HL-60/S4 treated with phorbol 12-myristate 13-acetate at 8.2 ng/mL for 4 days and 3 days (cell line): ENCODE data around the gene RPTOR.

Source experiments
- in situ Hi-C: fragments of 300-500 bp; cut with MboI; formaldehyde crosslinking; loops from 2 replicates; pipeline ENCODE4 v1.15.0; 2022; ENCODE audit warnings: low sequenced_read_pairs

RPTOR gene

DNA sequence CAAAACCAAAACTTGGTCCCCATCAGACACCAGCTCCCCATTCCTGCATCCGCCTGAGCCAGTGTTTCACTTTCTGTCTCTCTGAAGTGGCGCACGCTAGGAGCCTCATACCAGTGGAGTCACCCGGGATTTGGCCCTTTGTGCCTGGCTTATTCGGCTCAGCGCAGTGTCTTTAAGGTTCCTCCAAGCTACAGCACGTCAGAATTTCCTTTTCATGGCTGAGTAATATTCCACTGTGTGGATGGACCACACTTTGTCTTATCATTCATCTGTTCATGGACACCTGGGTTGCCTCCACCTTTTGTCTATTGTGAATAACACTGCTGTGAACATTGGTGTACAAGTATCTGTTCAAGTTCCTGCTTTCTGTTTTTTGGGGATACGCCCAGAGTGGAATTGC is 401.8 kb downstream of the RPTOR start:
- in situ Hi-C loops: no loop called here

DNA sequence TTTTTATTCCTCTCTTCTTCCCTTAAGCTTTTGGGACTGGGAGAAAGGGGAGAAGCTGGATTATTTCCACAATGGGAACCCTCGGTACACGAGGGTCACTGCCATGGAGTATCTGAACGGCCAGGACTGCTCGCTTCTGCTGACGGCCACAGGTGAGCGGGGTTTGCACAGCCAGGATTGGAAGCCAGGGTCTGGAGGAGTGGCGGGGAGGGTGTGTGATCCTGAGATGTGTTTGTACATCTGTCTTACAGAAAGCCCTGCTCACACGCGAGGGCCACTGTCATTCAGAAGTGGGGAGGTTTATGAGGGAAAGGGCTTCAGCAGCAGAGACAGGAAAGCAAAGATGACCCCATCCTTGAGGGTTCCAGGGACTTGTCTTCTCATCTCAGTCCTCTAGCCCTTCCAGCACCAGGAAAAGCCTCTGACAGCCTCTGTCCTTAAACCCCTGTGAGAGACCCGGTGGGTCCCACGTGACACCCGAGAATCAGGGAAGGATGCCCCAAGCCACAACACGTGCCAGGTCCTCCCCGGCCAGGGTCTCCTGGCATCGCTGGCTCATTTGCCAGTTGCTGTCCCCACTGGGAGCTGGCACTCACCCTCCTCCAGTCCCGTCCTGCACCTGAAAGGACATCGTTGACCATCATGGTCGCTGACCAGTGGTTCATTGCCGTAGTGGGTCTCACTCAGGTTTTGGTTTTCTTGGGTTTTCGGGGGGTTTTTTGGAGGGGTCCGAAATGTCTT is 402.7 kb downstream of the RPTOR start:
- in situ Hi-C loops: no loop called here

DNA sequence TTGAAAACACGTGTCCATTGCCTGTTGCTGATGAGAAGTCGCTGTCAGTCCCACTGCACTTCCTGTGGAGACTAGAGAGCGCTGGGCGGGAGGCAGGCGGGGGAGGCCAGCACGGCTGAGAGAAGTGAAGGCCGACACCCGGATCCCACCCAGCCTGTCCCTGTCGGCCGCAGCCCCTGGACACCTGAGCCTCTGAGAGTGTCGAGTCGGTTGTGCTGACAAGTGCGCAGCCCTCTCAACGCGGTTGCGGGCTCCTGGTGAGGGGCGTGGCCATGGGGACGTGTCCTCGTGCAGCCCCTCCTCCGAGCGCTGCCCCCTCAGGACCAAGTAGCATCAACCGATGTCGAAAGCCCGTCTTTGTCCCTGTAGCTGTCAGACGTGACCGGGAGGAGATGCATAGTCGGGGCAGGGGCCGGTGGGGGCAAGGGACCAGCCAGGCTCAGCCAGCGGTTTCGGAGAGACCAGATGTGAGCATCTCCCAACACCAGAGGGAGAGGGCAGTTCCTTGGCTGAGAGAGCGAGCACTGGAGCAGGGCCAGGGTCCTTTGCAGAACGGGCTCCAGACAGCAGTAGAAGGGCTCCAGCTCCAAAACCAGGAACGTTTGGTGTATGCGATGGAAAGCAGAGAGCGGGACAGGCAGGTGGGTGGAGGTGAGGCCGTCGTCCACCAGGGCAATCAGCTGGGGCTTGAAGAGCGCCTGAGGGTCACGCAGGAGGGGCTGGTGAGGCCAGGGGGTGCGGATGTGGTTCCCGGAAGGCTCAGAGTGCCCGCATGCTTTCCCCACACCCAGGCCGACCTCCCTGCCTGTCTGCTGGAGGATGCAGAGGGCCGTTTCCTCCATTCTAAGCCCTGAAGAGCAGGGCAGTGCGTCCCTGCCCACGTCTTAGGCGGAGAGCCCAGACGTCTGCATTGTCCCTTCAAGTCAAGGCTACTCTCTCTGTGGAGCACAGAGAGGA is 403.7 kb downstream of the RPTOR start:
- in situ Hi-C loops: no loop called here

DNA sequence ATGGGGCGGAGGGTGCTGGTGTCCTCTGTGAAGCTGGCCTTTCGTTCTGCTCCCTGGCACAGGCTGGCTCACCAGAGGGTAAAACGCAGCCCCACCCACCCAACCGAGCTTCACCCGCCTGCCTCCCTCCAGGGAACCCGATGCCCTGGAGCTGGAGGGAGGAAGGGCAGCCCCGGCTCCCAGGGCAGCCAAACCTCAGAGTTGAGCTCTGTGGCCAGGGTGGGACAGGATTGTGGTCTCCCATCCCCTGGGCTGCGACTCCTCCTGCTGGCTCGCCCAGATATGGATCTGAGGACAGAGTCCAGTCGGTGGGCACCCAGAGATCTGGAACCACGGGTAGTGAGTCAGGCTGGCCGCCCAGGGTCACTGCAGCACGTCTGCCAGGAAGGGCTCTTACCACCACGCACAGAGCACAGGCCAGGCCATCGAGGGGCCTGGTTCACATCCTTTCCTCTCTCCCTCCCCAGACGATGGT is 404.4 kb downstream of the RPTOR start:
- in situ Hi-C loops: no loop called here

DNA sequence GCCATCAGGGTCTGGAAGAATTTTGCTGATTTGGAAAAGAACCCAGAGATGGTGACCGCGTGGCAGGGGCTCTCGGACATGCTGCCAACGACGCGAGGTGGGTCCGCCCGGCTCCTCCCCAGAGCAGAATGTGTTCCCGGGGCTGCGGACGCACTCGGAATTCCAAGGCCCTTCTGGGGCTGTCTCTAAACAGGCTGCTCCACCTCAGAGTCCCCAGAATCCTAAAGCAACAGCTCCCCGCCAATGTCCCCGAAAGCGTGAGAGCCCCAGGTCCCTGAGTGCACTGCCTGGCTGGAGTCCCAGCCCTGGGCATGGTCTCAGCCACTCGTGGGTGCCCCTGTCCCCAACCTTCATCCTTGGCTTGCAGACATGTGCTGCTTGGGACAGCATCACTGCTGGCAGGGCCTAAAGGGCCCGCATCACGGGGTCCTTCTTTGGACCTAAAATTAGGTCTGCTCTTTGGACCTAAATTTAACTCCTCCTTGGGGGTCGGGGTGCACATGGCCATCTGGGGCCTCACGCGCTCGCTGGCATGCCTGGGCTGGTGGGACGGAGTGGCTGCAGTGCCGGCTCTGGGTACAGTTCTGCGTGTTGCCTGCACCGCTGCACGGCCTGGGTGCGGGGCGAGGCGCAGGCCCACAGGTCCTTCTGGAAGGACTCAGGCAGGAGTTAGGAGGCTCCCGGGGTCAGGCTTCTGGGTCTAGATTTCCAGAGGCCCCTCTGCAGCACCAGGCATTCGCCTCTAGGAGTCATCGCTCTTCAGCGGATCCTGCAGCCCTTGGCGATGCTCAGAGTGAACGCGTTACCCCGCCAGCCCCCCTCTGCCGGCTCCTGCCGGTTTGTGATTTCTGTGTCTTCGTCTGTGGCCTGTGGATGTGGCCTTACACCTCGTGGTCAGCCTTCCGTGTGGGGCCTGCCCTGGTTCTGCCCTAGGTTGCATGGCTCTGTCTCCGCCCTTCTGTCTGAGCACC is 405.1 kb downstream of the RPTOR start:
- in situ Hi-C loops: no loop called here

DNA sequence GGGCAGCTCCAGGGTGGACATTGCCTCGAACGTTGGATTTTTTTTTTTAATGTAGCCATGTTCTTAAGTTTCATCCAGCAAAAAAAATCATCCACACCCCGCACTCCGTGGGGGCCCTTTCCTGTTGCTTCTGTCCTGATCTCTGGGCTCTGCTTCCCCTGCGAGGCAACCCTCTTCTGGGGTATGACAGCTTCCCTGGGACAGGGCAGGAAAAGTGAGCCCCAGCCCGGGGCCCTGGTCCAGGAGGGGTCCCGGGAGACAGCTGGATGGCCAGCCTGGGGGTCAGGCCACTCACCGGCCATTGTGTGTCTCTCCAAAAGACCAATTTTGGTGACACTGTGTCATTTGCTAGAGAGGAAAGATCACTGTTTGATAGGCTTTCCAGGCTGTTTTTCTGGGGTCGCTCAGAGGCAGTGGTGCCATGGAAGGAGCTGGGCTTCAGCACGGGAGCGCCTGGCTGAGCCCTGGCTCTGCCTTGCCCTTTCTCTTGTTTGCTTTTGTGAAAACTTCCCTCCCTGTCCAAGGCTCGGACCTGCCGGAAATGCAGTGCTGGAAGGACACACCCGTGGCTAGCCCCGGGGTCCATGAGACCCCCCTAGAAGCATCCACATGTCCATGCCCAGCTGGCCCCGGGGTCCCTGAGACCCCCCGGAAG is 406.0 kb downstream of the RPTOR start:
- in situ Hi-C loops: no loop called here

DNA sequence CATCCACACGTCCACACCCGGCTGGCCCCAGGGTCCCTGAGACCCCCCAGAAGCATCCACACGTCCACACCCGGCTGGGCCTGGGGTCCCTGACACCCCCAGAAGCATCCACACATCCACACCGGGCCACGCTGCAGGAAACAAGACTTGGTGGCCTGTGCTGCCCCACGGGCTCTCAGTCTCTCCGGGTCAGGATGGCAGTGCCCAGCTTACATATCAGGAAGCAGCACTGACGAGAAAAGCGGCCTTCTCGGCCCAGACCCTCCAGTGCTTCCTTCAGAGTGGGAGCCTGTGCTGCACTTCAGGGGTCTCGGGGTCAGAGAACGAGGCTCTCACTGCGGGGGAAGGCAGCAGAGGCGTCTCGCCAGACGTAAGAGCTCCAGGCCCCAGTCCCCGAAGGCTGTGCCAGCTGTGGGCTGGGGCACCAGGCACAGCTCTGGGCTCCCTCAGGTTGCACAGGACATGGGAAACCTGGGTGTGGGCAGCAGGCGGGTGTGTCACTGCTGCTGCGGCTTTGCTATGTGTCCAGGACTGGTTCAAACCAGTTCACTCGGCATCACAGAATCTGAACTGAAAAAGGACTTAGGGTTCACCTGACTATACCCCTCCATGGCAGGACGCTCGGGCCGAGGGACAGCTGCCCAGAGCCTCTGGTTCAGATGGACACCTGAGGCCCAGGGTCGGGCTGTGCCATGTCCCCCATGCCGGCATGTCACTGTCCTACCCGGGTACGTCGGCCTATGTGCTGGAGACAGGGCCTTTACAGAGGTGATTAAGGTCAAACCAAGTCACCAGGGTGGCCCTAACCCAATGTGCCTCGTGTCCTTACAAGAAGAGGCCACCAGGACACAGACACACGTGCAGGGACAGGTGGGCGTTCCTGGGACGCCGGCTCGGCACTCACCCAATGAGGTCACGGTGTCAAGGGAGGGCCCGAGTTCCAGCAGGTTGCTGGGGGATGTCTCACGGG is 406.8 kb downstream of the RPTOR start:
- in situ Hi-C loops: no loop called here

DNA sequence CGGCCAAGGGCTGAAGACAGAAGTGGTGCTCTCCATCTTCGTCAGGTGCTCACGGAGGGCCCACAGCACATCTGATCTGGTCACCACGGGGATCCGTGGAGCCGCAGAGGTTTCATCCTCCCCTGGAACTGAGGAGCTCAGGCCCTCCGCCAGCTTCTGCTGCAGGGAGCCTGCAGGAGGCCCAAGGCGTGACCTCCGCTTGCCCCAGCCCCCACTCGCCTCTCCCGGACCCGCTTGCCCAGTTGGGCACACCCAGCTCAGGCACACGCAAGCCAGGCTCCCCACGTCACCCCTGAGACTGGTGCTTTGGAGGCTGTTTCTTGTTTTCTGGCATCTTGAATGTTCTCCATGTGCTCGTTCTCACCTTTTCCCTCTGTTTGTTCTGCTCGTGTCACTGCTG is 407.7 kb downstream of the RPTOR start:
- in situ Hi-C loops: no loop called here

DNA sequence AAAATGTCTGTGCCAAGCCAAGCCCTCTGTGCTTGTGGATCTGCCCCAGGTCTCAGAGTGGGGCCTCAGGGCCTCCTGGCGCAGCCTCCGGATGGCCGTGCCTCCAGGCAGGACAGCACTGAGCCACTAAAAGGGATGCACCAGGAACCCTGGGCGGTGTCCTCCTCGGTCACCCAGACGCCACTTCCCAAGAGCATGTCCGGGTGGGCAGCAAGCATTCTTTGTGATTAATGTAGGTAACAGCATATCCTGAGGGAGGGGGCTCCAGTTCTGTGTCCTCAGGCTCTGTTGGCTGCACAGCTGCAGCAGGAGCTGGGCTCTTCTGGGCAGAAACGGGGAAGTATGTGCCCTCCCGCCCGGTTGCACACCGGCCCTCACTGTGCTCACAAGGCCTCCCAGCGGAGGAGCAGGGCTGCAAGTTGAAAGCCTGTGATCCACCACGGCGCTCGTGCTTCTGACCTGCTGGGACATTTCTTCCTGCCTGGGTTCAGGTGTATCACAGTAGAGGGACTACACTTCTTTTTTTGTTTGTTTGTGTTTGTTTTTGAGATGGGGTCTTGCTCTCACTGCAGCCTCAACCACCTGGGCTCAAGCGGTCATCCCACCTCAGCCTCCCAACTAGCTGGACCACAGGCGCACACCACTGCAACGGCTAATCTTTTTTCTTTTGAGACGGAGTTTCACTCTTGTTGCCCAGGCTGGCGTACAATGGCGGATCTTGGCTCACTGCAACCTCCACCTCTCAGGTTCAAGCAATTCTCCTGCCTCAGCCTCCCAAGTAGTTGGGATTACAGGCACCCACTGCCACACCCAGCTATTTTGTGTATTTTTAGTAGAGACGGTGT is 409.1 kb downstream of the RPTOR start:
- in situ Hi-C loops: no loop called here

DNA sequence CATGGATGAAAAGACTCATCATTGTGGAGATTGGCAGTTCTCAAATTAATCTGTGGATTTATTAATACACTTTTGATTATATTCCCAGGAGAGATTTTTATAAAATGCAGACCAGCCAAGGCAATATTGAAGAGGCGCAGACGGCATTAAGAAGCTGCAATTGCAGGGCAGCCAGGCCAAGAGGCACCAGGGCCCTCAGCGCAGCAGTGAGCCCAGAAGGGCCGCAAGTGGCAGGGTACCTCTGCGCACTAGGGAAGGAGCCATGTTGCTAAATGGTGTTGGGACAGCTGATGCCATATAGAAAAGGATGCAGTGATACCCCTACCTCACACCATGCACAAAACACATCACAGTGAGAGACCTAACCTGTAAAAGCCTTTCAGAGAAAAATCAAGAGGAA is 410.4 kb downstream of the RPTOR start:
- in situ Hi-C loops: no loop called here

DNA sequence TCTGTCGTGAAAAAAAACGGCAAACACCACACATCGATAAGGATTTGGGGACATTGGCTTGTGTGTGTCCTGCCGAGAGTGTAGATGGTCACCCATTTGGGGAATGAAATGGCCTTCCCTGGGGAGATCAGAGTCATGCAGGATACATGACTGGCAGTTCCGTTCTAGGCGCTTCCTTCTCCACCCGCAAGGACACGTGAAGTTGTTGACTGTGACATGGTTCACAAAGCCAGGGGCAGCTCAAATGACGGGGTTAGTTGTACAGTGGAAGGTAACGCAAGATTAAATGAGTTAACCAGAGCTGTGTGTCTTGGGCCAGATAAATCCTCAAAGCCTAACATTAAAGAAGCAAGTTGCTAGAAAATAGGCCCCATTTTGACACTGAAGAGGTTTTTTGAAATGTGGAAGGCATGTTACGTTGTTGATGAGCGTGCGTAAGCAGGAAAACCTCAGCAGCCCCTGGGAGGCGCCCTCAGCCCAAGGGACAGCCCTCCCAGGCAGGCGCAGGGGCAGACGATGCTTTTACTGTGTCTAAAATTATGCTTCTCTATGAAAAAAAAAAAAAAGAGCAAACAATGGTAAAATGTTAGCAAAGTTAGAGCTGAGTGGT is 411.1 kb downstream of the RPTOR start:
- in situ Hi-C loops: no loop called here

DNA sequence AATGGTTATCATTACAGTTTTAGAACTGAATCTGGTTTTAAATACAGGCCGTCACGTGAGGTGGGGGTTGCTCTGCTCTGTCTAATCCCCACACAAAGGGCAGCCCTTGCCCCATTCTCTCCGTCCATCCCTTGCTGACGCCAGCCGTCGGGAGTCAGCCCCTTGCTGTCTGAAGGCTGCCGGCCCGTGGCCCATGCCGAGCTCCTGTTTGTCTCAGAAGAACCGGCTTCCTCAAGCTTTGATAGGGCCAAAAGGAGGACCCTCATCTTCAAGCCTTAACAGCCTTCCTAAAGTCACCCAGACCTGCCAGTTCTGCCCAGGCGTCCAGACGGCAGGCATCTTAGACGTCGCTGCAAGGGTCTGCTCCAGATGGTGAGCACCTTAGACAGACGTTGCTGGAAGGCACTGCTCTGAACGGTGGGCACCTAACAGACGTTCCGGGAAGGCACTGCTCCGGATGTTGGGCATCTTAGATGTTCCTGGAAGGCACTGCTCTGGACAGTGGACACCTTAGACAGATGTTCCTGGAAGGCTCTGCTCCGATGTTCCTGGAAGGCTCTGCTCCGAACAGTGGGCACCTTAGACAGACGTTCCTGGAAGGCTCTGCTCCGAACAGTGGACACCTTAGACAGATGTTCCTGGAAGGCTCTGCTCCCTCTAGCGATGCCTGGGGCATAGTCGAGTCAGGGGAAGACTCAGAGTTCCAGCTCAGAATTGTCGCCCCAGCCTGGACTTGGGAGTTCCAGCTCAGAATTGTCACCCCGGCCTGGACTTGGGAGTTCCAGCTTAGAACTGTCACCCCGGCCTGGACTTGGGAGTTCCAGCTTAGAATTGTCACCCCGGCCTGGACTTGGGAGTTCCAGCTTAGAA is 411.9 kb downstream of the RPTOR start:
- in situ Hi-C loops: no loop called here

DNA sequence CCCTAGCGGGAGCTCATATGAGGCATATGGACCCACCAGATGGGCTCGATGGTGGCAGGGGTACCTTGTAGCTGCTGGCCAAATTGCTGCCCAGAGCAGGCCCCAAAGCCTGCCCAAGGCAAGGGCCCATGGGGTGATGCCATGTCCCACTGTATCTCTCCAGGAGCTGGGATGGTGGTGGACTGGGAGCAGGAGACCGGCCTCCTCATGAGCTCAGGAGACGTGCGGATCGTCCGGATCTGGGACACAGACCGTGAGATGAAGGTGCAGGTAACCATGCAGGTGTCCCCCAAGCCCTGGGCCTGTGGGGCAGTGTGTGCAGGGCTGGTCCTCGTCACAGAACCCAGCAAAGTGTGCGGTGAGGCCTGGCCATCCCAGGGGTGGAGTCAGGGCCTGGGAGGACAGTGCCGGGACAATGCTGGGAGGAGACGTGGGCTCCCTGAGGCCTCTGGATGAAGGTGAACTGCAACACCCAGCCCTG is 412.9 kb downstream of the RPTOR start:
- in situ Hi-C loops: no loop called here

DNA sequence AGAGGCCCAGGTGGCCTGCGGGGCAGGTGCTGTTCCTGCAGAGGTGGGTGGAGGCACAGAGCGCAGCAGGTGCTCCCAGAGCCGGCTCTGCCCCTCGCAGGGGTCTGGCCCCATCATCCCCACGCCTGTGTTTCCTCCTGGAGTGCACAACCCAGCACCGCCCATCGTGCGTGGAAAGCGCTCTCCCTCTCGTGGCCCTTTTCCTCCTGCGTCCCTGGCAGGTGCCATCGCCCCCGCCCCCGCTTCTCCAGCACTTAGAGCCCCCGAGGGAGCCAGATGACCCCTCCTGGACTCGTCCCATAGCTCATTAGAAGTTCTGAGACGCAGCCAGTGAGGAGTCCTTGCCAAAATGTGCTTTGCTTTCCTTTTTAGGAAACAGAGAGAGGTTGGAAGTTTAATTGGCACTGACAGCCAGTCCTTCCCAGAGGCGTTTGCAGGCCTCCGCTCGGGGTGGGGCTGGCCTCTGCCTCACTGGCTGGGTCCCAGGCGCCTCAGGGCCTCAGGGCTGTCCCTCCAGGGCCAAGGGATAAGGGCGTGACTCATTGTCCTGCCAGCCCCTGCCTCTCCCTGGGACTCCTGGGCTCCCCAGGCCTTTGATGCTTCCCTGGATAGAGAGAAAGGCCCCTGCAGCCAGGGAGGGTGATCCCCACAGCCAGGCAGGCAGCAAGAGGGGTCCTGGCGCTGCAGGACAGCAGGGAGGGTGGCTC is 414.8 kb downstream of the RPTOR start:
- in situ Hi-C loops: no loop called here

DNA sequence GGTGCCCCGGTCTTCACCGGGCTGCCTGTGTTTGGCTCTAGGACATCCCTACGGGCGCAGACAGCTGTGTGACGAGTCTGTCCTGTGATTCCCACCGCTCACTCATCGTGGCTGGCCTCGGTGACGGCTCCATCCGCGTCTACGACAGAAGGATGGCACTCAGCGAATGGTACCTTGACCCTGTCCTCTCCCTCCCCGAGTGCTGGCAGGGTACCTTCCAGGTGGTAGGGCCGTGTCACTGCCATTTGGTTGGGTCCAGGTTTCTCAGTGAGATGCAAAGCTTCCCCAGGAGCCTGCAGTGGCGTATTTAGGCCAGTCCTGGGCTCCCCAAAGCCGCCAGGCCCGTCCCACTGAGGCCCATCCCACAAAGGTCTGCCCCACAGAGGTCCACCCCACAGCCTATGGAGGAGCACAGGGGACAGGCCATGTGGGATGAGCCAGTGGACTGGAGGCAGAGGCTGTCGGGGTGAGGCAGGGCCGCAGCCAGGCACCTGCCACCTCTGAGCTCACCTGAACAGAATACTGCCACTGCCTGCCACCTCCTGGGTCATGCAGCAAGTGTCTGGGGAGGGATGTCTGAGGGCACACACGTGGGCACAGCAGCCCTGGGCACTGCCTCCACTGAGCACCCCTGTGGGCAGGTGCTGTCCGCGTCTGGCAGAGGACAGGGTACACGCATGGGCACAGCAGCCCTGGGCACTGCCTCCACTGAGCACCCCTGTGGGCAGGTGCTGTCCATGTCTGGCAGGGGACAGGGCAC is 415.6 kb downstream of the RPTOR start:
- in situ Hi-C loops: no loop called here
